Fibroblast of lung (primary cell): Measurements from ENCODE around the gene SRPK1.

Experiments used
- CTCF ChIP-seq, 2 donors: IDR thresholded peaks in 1 of 2; conservative IDR thresholded peaks in 1 of 2; 1 replicate in 1 of 2; 2 replicates in 1 of 2; pipeline ENCODE4 v1.5.1; 2011 to 2012; ENCODE audit warnings: low read length in 2 of 2, control low read depth in 1 of 2, inconsistent platforms in 1 of 2, low read depth in 1 of 2, mild to moderate bottlenecking in 1 of 2
- EZH2 ChIP-seq: IDR thresholded peaks from 2 replicates; pipeline ENCODE4 v1.5.1; 2012; ENCODE audit warnings: low read length, control low read depth, mild to moderate bottlenecking; ENCODE audit errors: missing control alignments

- TF ChIP-seq EZH2 (no peak), CTCF (conservative IDR thresholded peaks at IDR 0.05 in 1 of 2, IDR thresholded peaks at IDR 0.05 in 1 of 2; ENCODE audit: low read depth in 1 of 2, low read length in 2 of 2) (no peak)
Observed at GRCh38 chr6:35794536-35795452, 126.1 kb downstream of the SRPK1 start.
